ENCODE measurements around the gene CDCA4. TPM values are rescaled to one million over a fixed set of nuclear protein-coding genes. Genes with fewer than 3 reads are reported as not detected.
"Not testable (repeated sequence)": the region's sequence is repeated elsewhere in the genome, so short reads cannot be mapped to it uniquely, and the experiment has no call there.

Gene CDCA4
- total RNA-seq, 1 experiment from 2014 or later, result 39.0 TPM

DNA sequence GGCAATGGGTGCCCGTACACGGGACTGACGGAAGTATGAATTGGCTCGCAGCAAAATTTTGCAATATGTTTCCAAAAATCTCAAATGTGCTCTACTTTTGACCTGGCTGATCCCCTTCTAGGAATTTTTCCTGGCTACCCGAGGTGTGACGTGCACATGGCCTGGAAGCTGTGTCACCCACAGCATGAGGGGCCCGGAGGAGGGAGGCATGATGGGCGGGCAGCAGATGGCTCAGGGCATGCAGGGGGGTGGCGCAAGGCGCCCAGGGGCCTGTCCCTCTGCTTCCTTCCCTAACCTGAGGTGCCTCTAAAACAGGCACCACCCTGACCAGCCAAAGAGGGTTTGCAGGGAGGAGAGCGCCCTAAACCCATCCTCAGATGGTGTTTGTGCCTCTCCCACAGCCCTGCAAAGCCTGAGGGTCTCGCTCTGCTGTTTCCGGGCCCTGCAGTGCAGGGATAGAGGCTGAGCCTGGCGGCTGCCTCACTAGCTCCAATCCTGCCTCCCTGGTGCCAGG, 37.7 kb upstream of the CDCA4 start:
- no peak for DNase-seq (ENCODE audit: low read depth)

DNA sequence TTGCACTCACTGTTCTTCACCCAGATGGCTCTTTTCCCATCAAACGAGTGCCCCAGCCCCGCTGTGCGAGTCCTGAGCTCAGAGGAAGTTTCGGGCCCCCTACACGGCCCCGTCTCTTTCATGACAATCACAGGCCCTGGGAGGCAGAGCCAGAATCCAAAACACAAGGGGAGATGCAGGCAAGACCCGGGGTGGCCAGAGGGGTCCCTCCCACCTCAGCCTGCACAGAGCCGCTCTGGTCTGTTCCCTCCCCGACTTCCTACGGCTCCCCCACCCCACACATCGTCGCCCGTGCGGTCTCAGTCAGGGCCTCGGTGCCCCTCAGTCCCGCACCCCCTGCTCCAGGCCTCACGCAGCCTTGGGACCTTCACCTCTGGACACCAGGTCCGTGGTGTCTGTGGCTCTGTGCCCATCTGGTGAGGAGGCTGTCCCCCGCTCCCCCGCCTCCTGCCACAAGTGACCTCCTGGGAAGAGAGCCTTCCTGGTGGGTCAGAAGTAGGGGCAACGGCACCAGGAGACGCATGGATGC, 35.5 kb upstream of the CDCA4 start:
- no peak for DNase-seq (ENCODE audit: low read depth)

DNA sequence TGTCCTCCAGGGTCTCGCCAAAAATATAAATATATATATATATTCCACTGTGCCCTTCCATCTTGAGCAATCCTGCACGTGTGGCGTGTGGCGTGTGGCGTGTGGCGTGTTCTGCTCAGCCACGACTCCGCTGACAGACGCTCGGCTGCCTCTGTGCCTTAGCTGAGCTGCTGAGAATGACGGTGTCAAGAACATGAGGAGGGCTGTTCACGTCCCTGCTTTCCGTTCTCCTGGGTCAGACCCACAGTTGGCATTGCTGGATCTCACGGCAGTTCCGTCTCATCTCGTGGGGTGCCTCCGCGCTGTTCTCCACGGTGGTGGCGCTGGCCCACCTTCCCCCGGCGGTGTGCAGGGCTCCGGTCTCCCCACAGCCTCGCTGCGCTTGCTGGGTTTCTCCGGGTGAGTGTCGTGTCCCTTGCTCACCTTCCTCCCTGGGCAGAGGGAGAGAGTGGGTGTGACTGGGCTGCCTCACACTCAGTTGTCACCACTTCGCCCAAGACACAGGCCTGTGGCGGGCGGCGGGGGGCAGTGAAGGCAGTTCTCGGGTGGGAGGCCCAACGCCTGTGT, 34.9 kb upstream of the CDCA4 start:
- no peak for DNase-seq (ENCODE audit: low read depth)

DNA sequence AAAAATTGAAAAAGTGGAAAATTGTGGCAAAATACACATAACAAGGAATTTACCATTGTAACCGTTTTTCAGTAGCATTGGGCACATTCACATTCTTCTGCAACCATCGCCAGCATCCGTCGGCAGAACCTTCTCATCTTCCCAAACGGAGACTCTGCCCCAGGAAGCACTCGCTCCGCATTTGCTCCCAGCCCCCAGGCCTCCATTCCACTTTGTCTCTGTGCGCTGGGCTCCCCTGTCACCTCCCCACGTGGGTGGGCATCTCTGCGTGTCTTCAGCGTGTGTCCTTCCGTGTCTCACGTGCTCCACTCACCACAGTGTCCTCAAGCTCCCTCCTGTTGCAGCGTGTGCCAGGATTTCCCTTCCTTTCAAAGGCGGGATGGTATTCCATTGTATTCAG, 34.5 kb upstream of the CDCA4 start:
- no peak for DNase-seq (ENCODE audit: low read depth)

DNA sequence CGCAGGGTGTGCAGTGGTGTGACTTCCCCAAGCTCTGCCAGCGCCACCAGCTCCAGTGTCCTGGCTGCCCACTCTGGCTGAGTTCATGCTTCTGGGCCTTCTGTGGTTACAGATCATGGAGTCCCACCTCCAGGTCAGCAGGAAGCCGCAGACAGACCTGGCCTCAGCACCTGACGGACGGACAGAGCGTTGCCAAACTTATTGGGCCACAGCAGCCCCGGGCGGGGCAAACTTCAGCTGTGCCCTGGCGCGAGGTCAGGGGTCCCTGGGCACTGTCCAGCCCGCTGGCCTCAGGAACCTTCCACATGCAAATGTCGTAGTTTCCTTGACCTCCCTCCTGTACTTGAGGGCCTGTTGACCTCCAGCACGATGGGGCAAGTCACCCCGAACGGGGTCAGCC, 33.1 kb upstream of the CDCA4 start:
- DNase-seq (ENCODE audit: low read depth), result no peak

DNA sequence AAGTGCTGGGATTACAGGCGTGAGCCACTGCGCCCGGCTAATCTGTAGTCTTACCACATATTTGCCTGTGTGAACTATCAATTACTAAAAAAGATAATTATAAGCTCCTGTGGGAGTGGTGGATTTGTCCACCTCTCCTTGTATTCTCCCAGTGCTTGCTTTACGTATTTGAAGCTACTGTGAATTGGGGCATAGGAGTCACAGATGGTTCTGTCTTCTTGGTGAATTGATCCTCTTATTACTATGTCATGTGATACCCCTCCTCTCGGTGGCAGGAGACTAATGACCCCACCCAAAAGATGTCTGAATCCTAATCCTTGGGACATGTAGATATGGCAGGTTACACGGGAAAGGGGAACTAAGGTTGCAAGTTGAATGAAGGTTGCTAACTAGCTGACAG, 32.5 kb upstream of the CDCA4 start:
- DNase-seq (ENCODE audit: low read depth), result no peak

DNA sequence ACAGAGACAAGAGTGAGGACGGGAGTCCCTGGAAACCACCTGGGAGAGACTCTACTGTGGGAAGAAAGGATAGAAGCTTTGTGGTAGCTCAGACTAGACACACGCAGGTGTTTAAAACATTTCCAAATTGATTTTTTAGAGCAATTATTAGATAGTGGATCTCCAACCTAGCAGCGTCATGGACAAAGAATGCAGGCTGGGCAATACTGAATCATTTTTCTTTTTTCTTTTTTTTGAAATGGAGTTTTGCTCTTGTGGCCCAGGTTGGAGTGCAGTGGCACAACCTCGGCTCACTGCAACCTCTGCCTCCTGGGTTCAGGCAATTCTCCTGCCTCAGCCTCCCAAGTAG, 31.2 kb upstream of the CDCA4 start:
- no peak for DNase-seq (ENCODE audit: low read depth)

DNA sequence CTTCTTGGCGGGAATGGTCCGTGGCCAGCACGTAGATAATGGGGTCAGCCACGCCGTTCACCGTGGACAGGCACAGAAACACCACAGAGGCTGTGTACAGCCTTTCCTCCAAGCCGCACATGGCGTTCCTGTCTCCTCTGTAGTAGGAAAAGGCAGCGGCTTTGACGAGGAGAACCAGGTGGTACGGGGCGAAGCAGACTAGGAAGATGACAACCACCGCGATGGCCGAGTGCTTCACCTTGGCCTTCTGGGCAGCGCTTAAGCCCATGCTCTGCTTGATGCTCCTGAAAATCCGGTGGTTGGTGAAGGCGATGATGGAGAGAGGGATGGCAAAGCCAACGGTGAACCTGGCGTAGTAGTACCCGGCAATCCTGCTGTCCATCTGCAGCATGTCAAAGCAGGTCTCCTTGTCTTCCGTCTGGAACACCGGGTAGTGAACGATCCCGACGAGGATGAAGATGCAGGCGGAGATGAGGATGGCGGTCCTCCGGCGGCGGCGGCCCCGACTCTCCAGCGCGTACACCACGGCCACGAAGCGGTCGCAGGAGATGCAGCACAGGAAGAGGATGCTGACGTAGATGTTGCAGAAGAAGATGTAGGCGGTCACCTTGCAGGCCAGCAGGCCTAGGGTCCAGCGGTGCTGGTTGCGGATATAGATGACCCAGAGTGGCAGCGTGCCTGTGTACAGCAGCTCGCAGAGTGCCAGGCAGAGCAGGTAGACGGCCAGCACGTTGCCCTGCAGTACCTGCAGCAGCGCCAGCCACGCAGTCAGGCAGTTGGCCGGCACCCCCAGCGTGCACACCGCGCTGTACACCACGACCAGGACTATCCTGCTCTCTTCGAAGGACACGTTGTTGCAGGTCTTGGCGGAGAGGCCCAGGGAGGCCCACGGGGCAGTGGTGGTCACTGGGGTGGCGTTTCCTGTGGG, 30.6 kb upstream of the CDCA4 start:
- no peak for DNase-seq (ENCODE audit: low read depth)

DNA sequence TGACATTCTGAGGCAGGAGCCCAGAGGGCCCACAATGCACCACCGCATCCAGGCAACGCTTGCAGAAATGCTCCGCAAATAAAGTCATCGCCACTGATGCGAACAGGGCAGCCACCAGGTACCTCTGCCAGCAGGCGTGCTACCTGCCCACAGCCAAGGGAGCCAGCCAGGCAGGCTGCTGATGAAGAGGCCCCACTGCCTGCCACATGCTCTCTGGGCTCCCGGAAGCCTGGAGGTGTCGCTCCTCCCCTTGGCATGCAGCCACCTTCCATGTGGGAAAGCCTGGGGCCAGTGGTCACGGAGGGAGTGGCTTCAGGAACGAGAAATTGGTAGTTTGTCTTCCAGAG, 29.6 kb upstream of the CDCA4 start:
- DNase-seq (ENCODE audit: low read depth), result peak; percentile 44

DNA sequence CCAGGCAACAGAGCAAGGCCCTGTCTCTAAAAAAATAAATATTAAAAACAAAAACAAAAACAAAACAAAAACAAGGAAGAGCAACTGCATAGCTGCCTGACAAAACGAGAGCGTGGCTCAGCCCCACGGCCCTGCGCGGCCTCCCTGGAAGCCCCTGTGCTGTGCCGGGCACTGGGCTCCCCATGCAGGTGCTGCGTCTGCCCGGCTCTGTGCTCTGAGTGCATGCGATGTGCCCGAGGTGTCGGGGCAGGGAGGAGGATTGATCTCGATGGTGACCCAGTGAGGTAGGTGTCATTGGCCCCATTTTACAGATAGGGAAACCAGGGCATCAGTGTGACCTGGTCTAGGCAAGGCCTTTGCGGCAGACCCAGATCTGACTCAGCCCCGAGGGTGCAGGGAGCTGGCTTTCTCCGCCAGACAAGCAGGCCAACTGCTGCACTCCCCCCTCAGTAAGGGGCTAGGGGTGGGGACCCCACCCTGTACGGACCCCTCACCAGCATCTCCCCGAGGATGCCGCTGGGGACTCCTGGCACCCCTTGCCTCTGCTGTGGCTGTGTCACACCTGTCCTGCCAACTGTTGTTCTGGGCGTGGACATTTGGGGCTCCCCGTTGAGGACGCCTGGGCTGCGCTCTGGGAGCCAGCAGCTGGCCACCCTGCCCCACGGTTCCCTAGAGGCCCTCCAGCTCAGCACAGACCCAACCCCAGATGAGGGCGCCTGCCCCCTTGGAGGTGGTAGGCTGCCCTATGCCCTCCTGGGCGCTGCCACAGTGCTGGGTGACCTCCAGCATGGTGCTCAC, 29.1 kb upstream of the CDCA4 start:
- DNase-seq (ENCODE audit: low read depth), result no peak

DNA sequence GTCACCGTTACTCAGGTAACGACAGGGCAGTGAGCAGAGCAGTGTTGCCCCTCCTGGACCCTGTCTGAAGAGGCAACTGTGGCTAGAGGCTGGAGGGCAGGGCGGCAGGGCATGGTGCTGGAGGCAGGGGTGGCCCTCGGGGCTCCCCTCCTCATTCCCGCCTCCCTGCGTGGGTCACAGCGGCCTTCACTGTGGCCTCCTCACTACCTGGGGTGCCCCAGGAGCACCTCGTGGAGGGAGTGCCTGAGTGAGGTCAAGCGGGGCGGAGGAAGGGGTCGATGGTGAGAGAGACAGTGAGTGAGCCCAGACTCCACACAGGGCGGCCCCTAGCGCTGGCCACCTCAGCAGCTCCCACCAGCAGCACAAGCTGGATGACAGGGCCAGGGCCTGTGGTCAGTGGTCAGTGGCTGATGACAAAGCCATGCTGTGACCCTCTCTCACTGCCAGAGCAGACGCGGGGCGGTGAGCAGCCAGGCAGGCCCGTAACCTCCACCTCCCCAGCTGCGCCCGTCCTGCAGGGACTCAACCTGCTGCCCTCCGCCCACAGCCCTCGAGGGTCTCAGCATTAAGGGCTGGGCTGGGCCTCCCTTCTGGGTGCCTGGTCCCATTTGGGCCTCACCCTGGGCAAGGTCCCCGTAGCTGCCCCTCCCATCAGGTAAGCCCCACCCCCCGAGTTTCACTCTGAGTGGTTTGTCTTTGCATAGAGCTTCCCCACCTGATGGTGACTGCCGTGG, 26.6 kb upstream of the CDCA4 start:
- no peak for DNase-seq (ENCODE audit: low read depth)

DNA sequence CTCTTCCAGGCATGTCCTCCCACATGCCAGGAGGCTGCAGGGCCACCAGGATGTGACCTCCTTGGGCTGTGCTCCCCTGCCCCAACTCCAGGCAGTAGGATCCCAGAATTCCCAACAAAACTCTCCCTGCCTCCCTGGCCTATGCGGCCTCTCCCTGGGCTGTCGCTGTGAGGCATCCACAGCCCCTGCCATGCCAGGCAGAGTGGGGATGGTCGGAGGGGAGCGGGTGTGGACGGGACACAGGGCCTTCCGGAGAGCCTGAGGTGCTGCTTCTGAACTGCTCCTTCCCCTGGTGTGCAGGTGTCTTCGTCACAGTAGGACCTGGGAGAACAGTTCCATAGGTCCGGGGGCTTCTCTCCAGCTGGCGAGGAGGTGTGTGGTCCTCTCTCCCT, 26.0 kb upstream of the CDCA4 start:
- DNase-seq (ENCODE audit: low read depth), result no peak

DNA sequence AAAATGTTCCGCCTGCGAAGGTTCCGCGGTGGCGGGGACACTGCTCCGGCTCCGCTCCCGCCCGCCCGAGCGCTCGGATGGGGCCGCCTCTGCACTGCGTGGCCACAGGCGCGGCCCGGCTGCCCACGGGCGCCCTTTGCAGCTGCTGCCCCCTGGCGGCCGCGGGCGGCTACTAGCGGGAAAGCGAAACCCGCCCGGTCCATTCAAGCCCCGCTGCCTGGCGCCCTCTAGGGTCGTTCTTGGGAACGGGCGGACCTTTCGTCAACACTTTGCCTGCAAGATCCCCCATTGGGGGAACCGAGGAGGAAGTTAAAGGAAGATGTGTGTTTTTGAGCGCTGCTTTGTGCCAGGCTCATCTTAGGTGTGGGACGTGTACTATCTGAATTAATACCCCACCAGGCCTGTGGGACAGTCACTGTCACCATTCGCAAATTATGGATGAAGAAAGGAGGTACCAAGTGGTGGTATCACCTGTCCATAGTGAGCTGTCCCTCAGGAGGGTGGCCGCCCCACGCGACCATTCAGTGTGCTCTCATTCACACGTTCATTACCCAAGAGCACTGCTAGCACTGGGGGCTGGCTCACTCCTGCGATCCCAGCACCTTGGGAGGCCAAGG, 24.9 kb upstream of the CDCA4 start:
- peak; percentile 68 for DNase-seq (ENCODE audit: low read depth)

DNA sequence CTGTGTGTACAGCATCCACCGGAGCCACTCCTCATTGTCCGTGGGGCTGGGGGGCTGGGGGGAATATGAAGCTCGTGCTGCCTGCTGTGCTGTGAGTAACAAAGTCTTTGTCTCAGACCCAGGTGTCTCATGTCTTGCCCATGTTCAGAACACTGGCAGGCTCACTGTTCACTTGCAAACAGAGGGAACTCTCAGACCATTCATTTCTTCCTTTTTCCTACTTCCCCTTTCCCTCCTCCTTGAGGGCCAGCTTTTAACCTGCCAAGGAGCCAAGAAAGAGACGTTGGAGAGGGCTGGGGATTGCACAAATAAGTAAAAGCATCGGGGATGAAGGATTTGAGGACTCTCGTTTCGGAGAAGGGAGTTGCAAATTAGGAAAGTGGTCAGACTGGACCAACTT, 22.8 kb upstream of the CDCA4 start:
- DNase-seq (ENCODE audit: low read depth), result no peak

DNA sequence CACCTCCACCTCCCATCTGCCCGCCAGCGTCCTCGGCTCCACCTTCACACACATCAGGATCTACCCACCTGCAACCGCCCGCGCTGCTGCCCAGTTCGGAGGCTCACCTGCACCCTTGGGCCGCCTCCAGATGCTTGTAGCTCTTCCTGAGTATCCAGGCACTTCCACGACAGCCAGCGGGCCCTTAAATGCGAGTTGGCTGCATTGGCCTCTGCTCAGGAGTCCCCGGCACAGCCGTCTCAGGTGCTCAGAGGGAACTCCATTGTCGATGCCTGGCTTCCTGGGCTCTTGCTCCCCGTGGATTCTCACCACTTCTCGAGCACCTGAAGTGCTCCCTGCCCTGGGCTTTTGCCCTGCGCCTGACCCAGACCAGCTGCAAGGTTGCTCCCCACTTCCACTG, 21.9 kb upstream of the CDCA4 start:
- no peak for DNase-seq (ENCODE audit: low read depth)

DNA sequence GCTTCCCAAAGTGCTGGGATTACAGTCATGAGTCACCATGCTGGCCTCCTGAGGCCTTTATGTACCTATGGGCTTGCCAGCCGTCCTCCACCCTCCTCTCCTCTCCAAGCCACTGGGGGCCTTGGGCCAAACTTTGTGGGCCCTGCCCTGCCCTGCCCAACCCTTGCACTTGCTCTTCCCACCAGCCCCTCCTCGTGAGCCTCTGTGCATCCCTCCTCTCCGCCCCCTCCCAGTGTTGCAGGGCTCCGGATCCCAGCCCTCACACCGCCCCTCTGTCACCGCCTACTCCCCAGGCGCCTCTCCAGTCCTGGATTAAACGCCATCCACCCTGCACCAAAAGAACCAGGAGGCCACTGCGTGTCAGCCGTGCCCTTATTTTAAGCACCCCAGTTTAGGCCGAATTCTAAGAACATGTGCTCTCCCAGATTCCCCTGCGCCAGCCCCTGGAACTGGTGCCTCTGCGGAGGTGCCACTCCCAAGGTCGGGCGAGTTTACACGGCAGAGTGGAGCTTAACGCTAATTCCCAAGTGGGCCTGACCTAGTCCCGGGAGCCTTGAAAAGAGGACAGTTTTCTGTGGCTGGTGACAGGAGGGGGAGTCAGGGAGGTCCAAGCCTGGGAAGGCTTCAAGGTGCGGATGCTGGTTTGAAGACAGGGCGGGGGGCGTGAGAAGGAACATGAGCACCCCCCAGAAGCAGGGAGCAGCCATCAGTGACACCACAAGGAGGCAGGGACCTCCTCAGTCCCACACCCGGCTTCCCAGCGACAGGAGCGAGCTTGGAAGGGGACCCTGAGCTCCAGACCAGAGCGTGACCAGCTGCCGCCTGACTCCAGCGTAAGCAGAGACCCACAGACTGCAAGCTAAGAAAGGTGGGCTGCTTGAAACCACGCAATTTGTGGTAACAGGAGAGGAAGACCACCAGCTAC, 21.2 kb upstream of the CDCA4 start:
- DNase-seq (ENCODE audit: low read depth), result no peak

DNA sequence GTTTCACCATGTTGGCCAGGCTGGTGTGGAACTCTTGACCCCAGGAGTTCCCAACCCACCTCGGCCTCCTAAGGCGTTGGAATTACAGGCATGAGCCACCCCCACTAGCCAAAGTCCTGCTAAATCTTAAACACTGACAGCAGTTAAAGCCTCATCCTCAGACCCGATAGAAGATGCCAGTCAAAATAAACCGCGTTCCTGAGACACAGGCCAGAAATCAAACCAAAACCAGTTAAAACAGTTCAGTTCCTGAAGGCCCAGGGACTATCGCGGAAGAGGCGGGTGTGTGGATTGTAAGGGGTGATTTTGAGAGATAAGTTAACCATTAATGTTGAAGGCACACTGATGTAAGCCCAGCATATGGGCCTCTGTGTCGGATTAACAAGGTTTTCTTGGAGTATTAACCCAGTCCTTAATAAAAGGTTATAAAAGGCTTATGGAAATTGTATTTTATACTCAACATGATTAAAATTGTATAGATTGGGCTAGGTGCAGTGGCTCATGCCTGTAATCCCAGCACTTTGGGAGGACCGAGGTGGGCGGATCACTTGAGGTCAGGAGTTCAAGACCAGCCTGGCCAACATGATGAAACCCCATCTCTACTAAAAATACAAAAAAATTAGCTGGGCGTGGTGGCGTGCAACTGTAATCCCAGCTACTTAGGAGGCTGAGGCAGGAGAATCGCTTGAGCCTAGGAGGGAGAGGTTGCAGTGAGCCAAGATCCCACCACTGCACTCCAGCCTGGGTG, 18.7 kb upstream of the CDCA4 start:
- DNase-seq (ENCODE audit: low read depth), result no peak

DNA sequence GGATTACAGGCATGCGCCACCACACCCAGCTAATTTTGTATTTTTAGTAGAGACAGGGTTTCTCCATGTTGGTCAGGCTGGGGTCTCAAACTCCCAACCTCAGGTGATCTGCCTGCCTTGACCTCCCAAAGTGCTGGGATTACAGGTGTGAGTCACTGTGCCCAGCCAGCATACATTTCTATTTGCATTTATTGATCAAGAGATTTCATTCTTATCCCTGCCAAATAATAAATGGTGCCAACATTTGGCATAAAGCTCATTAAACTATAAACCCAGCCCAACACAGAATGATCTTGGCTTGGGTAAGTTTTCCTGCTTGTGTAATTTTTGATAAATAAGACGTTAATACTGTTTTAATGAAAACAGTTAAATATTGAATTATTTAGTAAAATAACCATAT, 14.7 kb upstream of the CDCA4 start:
- not testable (repeated sequence) for DNase-seq (ENCODE audit: low read depth)

DNA sequence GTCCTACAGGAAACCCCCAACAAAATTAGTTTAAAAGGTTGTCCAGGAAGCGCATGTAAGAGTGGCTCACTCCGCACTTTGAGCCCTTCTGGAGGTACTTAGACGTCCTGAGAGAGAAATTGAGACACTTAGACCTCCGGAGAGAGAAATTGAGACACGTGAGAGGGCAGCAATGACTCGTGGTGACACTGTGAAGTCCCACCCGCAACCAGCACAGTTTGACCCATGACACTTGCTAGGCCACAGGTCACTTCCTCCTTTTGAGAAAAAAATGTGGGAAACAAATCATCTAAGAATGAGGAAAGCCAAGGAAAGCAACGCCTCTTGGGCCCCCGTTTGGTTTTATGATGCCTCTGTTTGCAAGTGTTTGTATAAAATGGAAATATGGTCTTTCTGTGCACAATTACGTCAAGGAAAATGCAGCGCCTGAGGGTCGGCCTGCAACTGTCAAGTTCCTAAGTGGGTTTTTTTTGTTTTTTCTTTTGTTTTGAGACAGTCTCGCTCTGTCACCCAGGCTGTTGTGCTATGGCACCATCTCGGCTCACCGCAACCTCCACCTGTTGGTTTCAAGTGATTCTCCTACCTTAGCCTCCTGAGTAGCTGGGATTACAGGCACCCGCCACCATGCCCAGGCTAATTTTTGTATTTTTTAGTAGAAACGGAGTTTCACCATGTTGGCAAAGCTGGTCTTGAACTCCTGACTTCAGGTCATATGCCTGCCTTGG, 13.6 kb upstream of the CDCA4 start:
- no peak for DNase-seq (ENCODE audit: low read depth)

All from RPMI7951 (cell line).